Suprapubic skin (tissue), 4 donors: ENCODE measurements around the gene BMP2K. TPM values are rescaled to one million over a fixed set of nuclear protein-coding genes. Genes with fewer than 3 reads are reported as not detected.
"Not testable (repeated sequence)": the region's sequence is repeated elsewhere in the genome, so short reads cannot be mapped to it uniquely, and the experiment has no call there.

Source experiments
- DNase-seq, 2 donors: peaks; one replicate each; pipeline ENCODE4 v3.0.0-alpha.2; 2019; ENCODE audit warnings: low spot score in 2 of 2
- H3K27ac ChIP-seq: fragments of 200-600 bp; sonication (generic); one replicate; pipeline ENCODE4 v1.5.1; 2019
- H3K27me3 ChIP-seq: fragments of 200-600 bp; sonication (generic); one replicate; pipeline ENCODE4 v1.5.1; 2019
- H3K36me3 ChIP-seq: fragments of 200-600 bp; sonication (generic); one replicate; pipeline ENCODE4 v1.5.1; 2019
- H3K4me1 ChIP-seq: fragments of 200-600 bp; sonication (generic); one replicate; pipeline ENCODE4 v1.5.1; 2019
- H3K4me3 ChIP-seq: fragments of 200-600 bp; sonication (generic); one replicate; pipeline ENCODE4 v1.5.1; 2019; ENCODE audit warnings: mild to moderate bottlenecking
- H3K9me3 ChIP-seq: fragments of 200-600 bp; sonication (generic); one replicate; pipeline ENCODE4 v1.5.1; 2019
- EP300 ChIP-seq: sonication (generic); formaldehyde crosslinking; IDR thresholded peaks from one replicate; pipeline ENCODE4 v1.6.1; 2017; ENCODE audit warnings: antibody characterized with exemption
- POLR2A ChIP-seq, 2 donors: fragments of 450-650 bp; IDR thresholded peaks; one replicate each; pipeline ENCODE4 v1.6.1; 2017; ENCODE audit warnings: antibody characterized with exemption in 2 of 2, mild to moderate bottlenecking in 2 of 2, moderate library complexity in 2 of 2
- POLR2AphosphoS5 ChIP-seq, 3 donors: sonication (generic); formaldehyde crosslinking; IDR thresholded peaks; one replicate each; pipeline ENCODE4 v1.6.1; 2017; ENCODE audit warnings: antibody characterized with exemption in 3 of 3
- WGBS: methylation state at CpG from one replicate; pipeline ENCODE4 v1.1.5; 2018; 5-methylcytosine and 5-hydroxymethylcytosine counted together
- total RNA-seq, 4 donors: library from RNA; depleted of rRNA; stranded (reverse); fragments of >200 nt; gene quantifications; one replicate each; pipeline ENCODE4 v1.1.0, GENCODE V29; 2016
- TF ChIP-seq, protein P1 (sequence below), 2 donors: fragments of 200-600 bp in 1 of 2; fragments of 450-650 bp in 1 of 2; sonication (generic) in 1 of 2; IDR thresholded peaks; one replicate each; pipeline ENCODE4 v1.5.1; 2016 to 2019; ENCODE audit warnings: antibody characterized with exemption in 2 of 2, mild to moderate bottlenecking in 1 of 2, moderate library complexity in 1 of 2

BMP2K gene
- total RNA-seq, 4 donors from 2014 or later = 29.7 to 79.1 (median 34.2) TPM

GRCh38 chr4:78864405-78865024 is 88.4 kb downstream of the BMP2K start:
- 32% methylated on average over 3 of the region's 3 CpGs for WGBS
- Histone ChIP-seq H3K4me1 (no peaks in the 10 kb centered on the region), H3K36me3 (peaks cover 44% of the 10 kb centered on the region), H3K27me3 (no peaks in the 10 kb centered on the region), H3K27ac (no peak overlapping the region), H3K4me3 (no peak overlapping the region), H3K9me3 (no peaks in the 10 kb centered on the region)
- DNase-seq = no peak
- TF ChIP-seq EP300 = no peak
- TF ChIP-seq, protein P1, sequence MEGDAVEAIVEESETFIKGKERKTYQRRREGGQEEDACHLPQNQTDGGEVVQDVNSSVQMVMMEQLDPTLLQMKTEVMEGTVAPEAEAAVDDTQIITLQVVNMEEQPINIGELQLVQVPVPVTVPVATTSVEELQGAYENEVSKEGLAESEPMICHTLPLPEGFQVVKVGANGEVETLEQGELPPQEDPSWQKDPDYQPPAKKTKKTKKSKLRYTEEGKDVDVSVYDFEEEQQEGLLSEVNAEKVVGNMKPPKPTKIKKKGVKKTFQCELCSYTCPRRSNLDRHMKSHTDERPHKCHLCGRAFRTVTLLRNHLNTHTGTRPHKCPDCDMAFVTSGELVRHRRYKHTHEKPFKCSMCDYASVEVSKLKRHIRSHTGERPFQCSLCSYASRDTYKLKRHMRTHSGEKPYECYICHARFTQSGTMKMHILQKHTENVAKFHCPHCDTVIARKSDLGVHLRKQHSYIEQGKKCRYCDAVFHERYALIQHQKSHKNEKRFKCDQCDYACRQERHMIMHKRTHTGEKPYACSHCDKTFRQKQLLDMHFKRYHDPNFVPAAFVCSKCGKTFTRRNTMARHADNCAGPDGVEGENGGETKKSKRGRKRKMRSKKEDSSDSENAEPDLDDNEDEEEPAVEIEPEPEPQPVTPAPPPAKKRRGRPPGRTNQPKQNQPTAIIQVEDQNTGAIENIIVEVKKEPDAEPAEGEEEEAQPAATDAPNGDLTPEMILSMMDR (IDR thresholded peaks at IDR 0.05) = peak; percentile 66 to 81

GRCh38 chr4:78865451-78865850 is 89.3 kb downstream of the BMP2K start:
- DNase-seq = no peak
- Histone ChIP-seq H3K4me3 (no peak overlapping the region), H3K36me3 (peaks cover 37% of the 10 kb centered on the region), H3K9me3 (no peaks in the 10 kb centered on the region), H3K27ac (no peak overlapping the region), H3K27me3 (no peaks in the 10 kb centered on the region), H3K4me1 (no peaks in the 10 kb centered on the region)
- TF ChIP-seq POLR2A (IDR thresholded peaks at IDR 0.05) = no peak
- no peak for TF ChIP-seq POLR2AphosphoS5 (IDR thresholded peaks at IDR 0.05)
- TF ChIP-seq, protein P1 (IDR thresholded peaks at IDR 0.05) = no peak
- no peak for TF ChIP-seq EP300
- WGBS = 96% methylated on average over 2 of the region's 2 CpGs

GRCh38 chr4:78868712-78869111 is 92.6 kb downstream of the BMP2K start:
- H3K4me1 ChIP-seq, H3K27ac ChIP-seq, H3K27me3 ChIP-seq, H3K9me3 ChIP-seq, DNase-seq, H3K4me3 ChIP-seq: not testable (repeated sequence)
- peaks cover 58% of the 10 kb centered on the region for H3K36me3 ChIP-seq
- 98% methylated on average over 3 of the region's 5 CpGs for WGBS

DNA sequence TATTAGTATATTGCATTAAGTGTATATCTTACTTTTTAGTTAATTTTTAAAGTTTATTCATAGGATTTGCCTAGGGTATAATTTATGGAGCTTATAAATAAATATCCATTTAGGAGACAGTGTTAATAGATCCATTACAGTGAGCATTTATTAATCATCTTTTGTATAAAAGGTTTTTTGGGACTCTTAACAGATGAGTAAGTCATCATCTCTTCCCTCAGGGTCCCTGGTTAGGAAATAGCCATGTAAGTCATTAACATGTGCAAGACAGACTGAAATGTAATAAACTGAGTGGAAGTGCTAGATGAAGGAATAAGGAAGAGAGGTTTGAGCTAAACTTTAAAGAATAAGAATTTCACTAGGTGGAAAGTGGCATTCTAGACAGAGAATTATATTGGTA is 93.9 kb downstream of the BMP2K start:
- Histone ChIP-seq H3K27ac (no peak overlapping the region), H3K27me3 (no peaks in the 10 kb centered on the region), H3K4me1 (no peaks in the 10 kb centered on the region), H3K9me3 (no peaks in the 10 kb centered on the region), H3K36me3 (peaks cover 69% of the 10 kb centered on the region), H3K4me3 (no peak overlapping the region)
- TF ChIP-seq EP300 = no peak
- TF ChIP-seq POLR2AphosphoS5 (IDR thresholded peaks at IDR 0.05) = no peak
- TF ChIP-seq POLR2A (IDR thresholded peaks at IDR 0.05) = no peak
- TF ChIP-seq, protein P1 (IDR thresholded peaks at IDR 0.05) = no peak
- DNase-seq = no peak

- 82% methylated on average over 5 of the region's 5 CpGs for WGBS
- H3K36me3 ChIP-seq = peaks cover 51% of the 10 kb centered on the region
- H3K4me1 ChIP-seq = no peaks in the 10 kb centered on the region
- no peak overlapping the region for H3K4me3 ChIP-seq
- no peak for DNase-seq
- no peaks in the 10 kb centered on the region for H3K27me3 ChIP-seq
- H3K9me3 ChIP-seq = no peaks in the 10 kb centered on the region
- TF ChIP-seq, protein P1 (IDR thresholded peaks at IDR 0.05) = no peak
- TF ChIP-seq POLR2A (IDR thresholded peaks at IDR 0.05) (no peak), EP300 (no peak), POLR2AphosphoS5 (IDR thresholded peaks at IDR 0.05) (no peak)
- H3K27ac ChIP-seq = no peak overlapping the region
Measured at GRCh38 chr4:78876568-78877320, 100.6 kb downstream of the BMP2K start.
